ENCODE results near the gene MAST4.

The MAST4 gene

DNA sequence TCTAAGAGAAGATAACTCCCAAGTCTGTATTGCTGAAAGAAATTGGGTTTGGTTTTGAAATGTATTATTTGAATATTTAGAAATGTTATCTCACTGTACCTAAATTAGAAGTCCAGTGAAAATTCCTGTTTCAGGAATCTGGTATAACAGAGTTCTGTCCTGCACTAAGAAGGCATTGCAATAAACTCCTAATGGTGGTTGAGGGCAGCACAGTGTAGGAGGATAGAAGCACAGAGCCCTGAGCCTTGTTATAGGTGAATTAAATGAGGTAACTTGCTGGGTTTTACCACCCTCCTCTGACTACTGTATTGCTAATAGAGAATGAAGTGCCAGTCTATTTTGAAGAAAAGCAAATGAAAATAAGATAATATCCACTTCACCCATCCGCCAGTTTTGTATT is 457.0 kb downstream of the MAST4 start:
- no peak for DNase-seq

DNA sequence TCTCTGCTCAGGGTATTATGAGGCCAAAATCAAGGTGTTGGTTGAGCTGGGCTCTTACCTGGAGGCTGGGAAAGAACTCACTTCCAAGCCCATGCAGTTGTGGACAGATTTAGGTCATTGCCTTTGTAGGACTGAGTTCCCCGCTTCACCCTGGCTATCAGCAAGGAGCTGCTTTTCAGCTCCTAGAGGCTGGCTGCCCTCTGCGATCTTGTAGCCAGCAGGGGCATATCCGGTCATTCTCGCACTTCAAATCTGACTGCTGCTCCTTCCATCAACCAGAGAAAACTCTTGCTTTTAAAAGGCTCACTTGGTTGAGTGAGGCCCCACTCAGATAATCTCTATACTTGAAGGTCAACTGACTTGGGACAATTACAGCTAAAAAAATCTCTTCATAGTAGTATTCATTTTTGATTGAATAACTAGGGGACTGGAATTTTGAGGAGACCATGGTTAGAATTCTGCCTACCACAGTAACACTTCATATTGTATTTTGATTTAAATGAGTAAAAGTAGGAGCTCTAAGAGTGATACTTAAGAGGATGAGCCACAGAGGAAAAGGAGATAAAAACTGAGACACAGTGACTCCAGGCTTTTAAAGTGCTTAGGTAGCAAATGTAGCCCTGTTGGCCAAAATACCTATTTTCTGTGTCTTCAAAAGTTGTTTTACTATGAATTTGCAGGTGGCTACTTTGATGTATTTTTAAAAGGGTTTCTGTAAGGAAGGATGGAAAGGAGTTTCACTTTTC is 463.0 kb downstream of the MAST4 start:
- no peak for DNase-seq

DNA sequence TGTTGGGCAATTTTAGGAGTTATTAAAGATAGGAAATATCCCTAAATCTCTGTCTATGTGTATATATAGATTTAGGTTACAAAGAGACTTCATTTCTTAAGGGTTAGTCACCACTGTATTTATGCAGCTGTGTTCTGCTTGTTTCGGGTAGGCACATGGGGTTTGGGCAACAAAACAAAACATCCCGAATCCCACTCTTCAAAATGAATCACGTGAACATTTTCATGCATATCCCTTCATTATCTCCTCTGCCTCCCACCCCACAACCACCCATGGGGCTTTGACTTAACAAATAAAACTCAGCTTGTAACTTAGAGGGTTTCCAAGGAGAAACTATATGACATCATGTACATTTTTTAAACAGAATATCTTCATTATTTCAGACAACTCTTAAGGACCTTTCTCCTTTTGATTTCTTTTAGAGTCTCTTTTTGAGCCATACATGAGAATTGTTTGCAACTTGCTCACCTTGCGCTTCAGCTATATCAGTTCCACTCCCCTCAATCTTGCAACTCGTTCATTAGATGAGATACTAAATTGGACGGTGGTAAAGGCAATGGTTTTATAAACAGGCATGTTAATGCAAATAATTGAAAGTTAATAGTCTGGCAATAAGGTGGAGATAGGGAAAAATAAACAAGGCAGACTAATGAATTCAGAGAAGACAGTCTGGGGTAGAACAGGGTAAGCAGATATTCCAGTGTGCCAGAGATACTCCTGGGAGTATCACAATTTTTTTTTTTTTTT is 463.7 kb downstream of the MAST4 start:
- DNase-seq: no peak

DNA sequence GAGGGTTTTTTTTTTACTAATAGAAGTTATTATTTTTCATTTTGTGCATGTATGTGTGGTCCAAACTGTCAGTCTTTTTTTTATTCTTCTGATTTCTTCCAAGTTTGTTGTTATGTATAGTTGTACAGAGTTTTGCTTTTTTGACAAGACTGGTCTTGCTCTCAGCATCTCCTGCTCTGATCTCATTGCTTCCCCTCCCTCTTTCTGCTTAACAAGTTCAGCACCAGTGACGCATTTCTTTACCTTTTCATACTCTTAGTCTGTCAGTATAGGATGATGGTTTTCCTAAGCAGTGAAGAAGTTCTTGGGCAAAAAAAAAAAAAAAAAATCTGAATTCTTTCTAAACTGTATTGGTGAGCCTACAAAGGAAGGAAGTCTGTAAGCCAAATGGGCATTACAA is 465.3 kb downstream of the MAST4 start:
- no peak for DNase-seq

DNA sequence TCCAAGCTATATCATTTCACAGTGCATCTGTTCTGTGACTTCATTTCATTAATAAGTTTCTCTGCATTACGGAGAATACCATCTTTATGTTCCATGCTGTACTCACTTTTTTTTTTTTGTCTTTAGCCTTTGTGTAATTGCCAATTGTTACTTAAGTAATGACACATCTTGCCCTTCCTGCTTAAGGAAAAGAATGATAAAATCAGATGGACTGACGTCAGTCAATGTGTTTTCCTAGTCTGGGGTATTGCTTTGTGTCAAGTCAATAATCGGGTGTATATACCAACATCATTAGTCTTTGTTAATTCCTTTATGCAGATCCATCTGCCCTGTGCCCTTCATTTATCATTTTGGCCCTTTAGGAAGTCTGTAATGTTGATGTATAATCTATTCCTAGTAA is 466.9 kb downstream of the MAST4 start:
- no peak for DNase-seq

DNA sequence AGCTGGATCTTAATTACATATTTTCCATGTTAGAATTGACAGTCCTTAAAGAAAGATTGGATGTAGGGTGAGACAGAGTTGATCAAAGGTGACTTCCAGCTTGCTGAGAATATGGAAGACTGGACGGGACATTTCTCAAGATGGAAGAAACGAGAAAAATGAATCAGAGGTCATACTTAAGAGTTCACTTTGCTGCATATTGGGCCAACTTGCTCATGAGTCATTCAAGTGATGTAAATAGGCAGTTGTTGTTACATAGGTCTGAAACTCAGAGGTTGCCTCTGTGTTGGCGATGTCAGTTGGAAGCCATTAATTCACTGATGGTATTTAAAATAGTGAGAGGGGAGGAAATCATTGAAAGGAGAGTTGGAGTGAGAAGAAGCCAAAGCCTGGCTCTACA is 467.6 kb downstream of the MAST4 start:
- DNase-seq: no peak

DNA sequence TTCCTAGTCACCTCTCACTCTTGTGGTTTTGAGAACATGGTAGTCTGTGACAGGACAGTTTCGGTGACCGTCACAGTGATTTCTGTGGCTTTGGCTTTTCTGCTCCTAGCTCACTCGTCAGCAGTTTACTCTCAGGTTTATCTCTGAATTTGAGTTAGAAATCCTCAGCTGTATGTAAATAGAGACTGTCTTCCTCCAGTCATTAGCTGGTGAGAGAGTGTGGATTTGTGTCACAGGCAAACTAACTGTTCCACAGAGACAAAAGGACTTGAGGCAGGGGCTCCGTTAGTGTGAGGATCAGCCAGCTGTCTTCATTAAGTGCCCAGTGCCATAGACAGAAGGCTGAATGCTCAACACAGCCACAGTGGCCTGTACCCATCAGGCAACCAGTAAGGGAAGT is 469.0 kb downstream of the MAST4 start:
- no peak for DNase-seq

DNA sequence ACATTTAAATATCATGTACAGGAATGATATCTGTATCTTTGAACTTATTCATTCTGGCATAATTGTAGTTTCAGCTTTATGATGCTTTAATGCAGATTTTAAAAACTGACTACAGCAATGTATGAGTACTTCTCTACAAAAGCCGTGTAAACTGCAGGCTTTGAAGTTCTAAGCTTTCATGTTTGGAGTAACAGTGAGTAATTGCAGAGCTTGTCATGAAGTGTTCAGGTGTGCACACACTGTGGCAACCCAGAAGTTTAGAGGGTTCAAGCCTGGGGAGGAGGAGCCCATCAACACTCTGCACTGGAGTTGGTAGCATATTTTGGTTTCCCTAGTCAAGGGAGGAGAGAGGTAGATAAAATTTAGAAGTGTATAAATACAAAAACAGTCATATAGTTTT is 469.5 kb downstream of the MAST4 start:
- DNase-seq: no peak

DNA sequence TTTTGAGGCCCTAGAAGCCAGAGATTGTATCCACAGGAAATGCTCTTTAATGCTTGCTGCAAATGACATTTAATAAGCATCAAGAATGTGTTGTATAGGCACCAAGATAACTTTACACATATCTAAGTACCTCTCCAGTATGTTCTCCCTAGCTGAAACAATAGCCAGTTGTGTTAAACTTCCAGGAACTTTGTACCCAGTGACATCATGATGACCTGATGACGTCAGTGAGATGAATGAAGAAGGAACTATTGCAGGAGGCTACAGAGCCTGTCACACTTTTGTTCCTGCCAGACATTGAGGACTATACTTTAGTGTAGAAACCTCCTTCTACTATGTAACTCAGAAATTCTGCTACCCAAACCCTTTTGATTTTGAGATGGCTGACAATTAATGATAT is 470.6 kb downstream of the MAST4 start:
- no peak for DNase-seq

DNA sequence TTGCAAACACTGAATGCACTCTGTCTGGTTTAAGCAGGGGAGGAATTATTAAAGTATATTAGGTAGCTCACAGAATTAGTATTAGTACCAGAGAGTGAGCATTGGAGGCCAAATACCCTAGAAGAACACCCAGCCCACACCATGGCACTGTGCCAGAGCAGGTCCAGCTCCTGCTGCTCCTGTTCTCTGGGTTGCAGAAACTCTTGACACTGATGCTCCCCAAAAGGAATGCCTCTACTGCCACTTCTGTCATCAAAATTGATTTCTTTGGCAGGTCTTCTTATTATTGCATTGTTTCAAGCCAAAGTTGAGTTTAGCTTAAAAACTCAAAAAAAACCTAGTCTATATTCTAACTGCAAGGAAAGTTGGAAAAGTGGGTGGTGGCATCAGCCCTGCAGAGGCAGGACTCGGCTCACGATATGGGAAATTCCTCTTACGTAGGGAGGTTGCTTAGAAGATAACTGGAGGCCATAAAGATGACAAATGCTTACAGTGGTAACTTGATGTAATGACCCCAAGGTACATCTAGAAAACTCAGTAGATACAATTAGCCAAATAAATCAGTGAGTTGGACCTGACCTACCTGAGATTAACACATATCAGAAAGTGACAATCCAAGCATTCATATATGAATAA is 477.0 kb downstream of the MAST4 start:
- DNase-seq: no peak

DNA sequence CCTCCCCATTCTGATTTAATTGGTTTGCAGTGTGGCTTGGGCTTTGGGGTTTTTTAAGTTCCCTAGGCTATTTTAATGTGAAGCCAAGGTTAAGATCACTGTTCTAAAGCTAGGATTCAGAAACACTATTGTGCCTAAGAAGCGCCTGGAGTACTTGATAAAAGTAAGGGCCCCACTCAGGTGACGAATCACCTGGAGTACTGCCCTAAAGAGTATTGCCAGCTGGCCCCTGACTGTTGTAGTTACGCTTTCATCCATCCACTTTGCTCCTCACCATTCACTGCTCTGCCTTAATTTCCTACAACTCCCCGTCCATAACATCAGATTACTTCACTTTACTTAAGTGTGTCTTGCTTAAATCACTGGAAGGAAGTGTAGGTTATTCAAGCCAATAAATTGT is 481.1 kb downstream of the MAST4 start:
- DNase-seq: no peak

DNA sequence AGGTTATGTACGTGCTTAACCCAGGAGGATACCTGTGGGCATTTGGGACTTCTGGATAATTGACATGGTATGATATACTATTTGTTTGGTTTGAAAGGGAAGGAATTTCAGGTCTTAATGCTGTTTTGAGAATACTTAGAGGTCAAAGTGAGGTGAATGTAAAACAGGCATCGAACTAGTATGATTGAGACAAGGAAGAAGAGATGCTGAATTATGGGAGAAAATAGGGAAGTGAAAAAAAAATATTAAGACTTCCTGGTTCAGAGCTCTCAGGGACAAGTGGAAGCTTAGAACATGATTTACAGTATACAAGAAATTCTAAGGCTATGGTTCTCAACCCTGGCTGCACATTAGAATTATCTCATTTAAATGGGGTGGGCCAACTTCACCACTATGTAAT is 485.1 kb downstream of the MAST4 start:
- no peak for DNase-seq

DNA sequence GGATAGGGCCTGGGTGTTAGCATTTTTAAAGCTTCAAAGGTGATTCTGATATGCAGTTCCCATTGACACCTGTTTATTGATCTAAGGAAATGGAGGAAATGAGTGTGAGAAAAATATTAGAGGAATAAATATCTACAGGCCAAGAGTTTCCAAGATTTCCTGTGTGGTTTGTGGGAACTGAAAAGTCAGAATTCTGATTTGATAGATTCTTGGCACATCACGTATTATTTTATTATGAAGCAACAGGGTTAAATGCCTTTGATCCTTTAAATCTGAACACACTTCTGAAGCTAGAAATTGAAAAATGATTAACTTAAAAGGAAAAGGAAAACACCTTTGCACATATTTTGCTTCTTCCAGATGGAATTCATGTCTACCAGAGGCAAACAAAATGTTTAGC is 486.7 kb downstream of the MAST4 start:
- no peak for DNase-seq

DNA sequence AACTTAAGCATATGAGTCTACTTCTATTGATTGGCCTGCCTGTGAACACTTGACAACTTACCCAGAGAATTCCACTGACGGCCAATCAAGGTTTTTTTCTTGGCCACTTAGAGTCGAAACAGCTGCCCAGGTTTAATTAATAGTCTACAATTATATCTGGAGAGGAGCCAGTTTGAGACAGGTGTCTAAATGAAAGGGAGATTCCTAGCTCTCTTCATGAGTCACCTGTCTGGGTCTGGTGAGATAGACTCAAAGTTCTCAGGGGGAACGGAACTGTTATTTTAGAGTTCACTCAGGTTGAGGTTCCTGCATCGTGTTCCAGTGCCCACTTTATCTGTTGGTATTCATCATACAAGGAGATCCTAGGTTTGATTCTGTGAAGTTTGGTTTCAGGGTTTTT is 489.4 kb downstream of the MAST4 start:
- DNase-seq: no peak

DNA sequence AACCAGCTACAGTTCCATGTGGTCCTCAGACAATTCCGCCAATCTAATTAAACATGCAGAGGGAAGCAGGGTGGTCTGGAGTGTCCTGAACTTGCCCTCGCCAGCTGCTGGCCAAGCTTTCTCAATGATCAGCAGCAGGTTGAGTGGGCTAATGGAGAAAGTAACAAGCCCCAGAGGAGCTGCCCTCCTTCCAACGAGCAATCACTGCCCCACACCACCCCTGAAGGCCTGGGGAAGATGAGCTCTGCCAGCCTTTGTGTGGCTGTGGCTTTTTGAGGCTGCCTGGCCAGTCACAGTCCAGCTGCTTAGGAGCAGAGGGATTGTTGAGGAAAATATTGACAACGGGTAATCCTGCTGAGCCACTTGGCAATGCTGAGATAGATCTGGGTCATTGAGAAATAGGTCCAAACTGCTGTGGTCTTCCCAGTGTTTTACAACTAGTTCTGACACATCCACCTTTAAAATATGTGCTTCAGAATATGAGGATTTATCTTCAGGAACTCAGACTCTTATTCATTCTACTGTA is 493.1 kb downstream of the MAST4 start:
- DNase-seq: no peak

DNA sequence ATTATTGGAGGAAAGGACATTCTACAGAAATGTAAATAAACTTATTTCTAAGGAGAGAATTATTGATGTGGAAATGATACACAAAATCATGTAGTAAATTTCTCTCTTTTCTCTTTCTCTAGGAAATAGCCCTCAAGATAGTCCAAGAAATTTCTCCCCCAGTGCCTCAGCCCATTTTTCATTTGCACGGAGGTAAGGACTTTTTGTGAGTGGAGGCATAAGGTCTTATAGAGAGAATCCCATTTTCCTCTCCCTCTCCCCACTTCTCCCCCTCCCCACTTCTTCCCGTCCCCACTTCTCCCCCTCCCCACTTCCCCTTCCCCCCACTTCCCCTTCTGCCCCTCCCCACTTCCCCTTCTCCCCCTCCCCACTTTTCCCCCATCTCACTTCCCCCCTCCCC is 493.8 kb downstream of the MAST4 start:
- DNase-seq: no peak

DNA sequence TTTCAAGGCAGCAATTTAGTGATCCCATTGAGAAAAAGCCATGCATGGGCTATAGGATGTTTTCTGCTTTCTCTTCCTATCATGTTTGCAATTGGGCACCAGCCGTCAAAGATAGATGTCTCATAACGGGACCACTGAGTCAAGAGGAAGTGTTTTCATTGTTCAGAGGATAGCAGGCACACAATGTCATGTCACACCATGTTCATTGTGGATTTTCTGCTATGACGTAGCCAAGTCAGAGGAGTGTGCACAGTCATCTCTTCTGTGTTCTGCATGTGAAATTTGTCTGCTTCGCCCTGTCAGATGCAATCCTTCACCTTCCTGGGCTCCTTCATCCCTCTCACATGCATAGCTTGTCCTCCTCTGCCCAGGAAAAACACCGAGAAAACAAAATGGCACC is 494.4 kb downstream of the MAST4 start:
- no peak for DNase-seq

DNA sequence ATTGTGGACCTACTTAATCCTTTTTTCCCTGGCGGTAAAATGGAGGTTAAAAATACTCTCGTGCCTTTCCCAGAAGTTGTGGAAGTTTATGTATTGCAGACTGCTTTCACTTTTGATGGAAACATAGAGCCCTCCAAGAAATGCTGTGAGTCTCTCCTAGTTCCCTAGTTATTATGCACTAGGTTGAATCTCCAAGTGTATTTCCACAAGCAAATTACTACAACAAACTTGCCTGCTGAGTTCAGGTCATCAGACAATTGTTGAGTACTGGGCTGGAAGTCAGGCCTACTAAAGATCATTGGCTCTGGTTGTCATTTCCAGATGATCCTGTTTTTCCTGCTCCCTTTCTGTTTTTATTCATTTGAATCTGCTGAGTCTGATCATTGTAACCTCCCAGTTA is 496.3 kb downstream of the MAST4 start:
- no peak for DNase-seq

DNA sequence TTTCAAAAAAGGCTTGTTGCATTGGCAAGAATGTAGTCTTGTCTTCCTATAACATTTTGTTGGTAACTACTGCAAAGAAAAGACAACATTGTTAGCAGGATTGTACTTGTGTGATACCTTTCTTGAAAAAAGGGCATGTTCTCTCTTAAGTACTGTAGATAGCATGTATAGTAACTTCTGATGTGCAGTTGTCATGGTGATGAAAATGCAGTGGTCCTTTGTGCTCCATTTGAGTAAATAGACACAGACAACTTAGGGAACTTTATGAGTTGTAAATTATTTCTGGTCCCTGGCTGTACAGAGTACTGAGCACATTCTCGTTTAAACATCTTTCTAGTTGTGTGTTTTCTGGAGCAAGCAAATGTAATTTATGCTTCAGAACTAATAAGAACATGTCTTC is 497.1 kb downstream of the MAST4 start:
- no peak for DNase-seq

DNA sequence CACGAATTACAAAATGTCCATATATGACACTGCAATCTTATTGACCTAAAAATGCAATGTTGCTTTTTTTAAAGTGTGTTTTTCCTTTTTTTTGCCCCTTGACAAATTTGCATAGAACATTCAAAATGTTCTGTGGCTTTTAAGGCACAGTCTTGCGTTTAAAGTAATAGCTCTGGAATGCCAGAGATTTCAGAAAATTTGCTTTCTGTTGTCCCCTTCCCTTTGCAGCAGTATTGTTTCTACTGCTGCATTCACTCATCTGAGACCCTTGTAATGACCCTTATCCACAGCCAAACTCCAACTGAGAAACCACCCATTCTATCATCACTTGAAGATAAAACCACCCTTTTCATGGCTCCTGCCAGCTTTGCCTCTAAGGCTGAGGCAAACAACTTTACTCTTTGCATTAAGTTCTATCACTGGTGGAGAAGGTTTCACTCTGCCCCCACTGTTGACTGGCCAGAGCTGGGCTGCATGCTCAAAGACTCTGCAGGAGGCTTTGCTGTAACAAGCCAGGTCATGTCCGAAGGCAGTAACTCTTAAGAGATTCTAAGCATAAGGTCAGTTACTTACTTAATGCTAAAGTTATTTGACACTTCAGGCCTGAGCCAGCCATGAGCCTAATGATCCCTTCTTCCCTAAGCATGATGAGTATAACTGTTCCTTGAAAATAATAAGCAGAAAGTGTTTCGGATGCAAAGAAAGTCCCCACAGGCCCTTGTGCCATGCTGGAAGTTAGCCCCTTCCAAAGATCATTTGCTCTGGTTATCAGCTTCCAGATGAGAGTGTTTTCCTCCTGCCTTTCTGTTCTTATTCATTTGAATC is 498.5 kb downstream of the MAST4 start:
- no peak for DNase-seq

DNA sequence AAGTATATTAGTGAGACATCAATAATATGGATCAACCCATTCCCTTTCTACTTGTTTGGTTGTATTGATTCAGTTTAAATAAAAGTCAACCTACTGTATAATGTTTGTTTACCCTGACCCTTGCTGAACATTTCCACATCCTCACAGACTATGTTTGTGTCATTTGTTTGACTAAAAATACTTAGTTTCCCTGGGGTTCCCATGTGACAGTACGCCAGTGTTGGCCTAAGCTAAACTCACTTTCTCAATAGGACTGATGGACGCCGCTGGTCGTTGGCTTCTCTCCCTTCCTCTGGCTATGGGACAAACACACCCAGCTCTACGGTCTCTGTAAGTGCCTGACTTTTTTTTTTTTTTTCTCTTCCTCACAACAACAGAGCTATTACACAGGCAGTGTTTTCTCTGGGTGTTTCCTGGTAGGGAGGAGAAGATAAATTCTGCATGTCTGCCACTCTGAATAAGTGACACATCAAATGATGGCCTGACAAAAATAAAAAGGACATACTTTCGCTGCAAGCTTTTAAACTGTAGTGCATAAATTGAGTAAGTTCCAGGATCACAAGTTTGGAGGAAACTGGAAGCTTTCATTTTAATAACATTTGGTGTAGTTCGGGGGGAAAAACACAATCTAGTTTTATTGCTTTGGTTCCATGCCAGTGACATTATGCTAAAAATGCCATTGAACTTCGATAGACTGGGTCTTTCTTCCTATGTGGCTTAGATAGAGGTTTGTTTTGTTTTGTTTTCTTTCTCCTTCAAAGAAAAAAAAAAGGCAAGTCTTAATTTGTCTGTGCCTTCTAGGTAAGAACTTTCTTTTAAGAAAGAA is 499.4 kb downstream of the MAST4 start:
- peak; percentile 35 for DNase-seq

DNA sequence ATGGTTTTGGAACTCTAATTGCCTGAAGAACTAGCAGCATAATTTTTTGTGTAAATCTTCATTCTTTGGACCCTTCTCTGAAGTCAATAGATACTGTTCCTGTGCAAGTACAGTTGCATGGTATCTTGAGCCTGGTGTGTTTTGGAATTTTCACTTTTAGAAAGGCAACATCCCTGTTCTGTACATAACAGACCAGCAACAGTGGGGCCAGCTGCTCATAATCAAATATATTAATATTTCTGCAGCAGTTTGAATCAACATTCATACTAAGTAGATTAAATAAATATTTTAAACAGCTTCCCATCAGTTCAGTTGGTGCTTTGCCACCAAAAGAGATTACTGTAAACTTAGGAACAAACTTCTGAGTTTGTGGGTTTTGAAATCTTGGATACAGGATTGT is 502.5 kb downstream of the MAST4 start:
- DNase-seq: no peak
